GM12875 (cell line): ENCODE measurements around the gene CD8A.

Experiments used
- H3K4me3 ChIP-seq: one replicate; pipeline ENCODE4 v1.5.1; 2011; ENCODE audit warnings: low read depth, low read length, control low read depth
- TF ChIP-seq, protein P1 (sequence below): IDR thresholded peaks from 2 replicates; pipeline ENCODE4 v1.5.1; 2011; ENCODE audit warnings: low read depth, mild to moderate bottlenecking, control low read depth, inconsistent platforms, low read length, moderate library complexity, borderline replicate concordance; ENCODE audit not compliant: insufficient read depth

Gene CD8A

GRCh38 chr2:86818957-86819356 is 28.2 kb upstream of the CD8A start:
- no peak overlapping the region for H3K4me3 ChIP-seq
- TF ChIP-seq, protein P1, sequence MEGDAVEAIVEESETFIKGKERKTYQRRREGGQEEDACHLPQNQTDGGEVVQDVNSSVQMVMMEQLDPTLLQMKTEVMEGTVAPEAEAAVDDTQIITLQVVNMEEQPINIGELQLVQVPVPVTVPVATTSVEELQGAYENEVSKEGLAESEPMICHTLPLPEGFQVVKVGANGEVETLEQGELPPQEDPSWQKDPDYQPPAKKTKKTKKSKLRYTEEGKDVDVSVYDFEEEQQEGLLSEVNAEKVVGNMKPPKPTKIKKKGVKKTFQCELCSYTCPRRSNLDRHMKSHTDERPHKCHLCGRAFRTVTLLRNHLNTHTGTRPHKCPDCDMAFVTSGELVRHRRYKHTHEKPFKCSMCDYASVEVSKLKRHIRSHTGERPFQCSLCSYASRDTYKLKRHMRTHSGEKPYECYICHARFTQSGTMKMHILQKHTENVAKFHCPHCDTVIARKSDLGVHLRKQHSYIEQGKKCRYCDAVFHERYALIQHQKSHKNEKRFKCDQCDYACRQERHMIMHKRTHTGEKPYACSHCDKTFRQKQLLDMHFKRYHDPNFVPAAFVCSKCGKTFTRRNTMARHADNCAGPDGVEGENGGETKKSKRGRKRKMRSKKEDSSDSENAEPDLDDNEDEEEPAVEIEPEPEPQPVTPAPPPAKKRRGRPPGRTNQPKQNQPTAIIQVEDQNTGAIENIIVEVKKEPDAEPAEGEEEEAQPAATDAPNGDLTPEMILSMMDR, result no peak

- TF ChIP-seq, protein P1, result no peak
- no peak overlapping the region for H3K4me3 ChIP-seq
Observed at GRCh38 chr2:86818114-86818801, 27.5 kb upstream of the CD8A start.

- TF ChIP-seq, protein P1, result no peak
- no peak overlapping the region for H3K4me3 ChIP-seq
Observed at GRCh38 chr2:86815611-86816010, 24.9 kb upstream of the CD8A start.

DNA sequence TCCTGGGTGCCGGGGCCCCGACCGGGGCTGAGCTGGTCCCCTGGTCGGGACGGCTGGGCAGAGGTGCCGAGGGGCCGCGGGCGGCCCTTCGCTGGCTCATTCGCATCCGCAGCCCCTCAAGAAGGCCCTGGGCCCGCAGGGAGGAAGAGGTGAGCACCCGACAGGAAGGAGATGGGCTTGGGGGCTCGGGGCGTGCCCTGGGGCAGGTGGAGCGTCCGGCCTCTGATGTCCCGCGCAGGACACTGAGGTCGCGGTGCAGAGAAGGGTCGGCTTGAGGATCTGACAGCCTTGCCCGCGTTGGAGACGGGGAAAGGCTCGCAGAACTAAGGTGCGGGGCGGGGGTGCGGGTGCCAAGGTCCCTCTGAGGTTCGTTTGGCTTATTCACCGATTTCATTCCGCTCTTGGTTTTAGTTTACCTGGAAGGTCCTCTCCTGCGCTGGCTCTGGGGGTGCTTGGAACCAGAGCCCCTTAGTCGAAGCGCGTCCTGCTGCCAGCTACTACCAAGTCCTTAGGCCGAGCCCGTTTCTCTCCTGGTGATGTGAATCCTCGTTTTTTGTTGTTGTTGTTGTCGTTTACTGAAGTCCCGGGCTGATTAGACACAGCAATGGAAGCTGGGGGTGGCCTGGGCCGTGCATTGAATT is 18.9 kb upstream of the CD8A start:
- H3K4me3 ChIP-seq, result no peak overlapping the region

DNA sequence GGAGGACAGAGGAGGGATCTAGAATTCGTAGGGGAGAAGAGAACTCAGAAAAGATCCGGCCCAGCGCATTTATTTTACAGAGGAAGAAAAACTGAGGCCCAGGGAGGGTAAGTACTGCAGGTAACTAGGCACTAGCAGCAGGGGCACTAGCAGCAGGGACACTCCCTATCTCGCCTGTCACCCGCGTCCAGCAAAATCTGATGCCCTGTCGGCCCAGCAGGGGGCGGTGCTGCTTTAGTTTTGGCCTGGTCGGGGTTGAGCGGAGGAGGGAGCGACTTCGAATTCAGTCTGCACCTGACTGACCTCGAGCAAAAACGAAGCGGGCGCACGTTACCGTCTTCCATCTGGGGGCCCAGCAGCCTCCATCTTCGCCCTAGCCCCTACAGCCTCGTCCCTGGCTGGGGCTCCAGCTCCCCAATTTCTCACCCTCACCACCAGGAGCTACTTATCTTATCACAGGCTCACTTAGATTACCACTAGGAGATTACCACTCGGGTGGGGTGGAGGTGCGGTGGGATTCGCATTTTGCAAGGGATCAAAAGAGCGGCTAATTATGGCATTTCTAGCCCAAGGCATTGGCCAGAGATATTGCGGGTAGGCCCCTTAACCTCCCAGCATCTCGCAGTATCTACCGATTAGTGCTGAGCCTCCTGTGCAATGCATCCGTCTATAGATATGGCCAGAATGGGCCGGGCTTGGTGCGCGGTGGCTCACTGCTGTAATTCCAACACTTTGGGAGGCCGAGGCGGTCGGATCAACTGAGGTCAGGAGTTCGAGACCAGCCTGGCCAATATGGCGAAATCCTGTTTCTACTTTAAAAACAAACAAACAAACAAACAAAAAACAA is 17.8 kb upstream of the CD8A start:
- no peak overlapping the region for H3K4me3 ChIP-seq
- TF ChIP-seq, protein P1, result peak; percentile 91

More for the DNA sequence above, 18.9 kb upstream of the CD8A start:
- TF ChIP-seq, protein P1, result no peak

DNA sequence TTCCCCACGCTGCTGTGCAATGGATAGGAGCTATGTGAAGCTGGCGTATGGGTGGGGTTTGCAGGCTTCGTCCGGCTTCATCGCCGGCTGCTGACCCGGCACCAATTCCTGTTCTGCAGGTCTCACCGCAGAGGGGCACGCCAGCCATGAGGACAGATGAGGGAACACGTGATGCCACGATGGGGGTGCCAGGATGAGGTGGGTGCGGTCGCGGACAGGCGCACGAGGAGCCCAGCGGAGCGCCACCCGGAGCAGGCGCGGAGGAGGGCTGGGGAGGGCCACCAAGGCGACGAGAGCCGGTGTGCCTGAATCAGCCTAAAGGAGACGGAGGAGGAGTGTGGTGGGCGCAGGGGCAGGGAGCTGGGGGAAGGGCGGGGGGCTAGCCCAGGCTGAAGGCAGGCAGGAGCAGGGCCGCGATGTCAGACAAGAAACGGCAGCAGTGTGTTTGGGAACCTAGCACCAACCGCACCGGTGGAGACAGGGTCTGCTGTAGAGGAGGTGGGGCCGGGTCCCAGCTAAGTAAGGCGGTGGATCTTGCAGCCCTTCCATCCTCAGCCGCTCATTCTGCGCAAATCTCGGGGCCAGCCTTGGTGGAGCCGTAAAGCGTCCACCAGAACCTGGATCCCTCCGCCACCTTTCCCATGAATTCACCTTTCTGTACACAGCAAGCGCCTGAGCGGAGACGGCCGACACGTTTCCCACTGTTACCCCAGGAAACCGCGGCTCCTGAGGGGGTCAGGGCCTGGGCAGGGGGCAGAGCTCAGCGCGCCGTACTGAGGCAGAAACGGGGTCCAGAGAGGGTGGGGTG is 17.0 kb upstream of the CD8A start:
- H3K4me3 ChIP-seq, result peak overlapping the region; percentile 26
- TF ChIP-seq, protein P1, result no peak
